HEK293 (cell line): ENCODE measurements around the gene ASCC2.

ENCODE experiments used
- CTCF ChIA-PET: fragments of 350-600 bp; formaldehyde crosslinking; extraction: SDS; loops from one replicate; lab custom pipeline; 2021; ENCODE audit warnings: antibody characterized with exemption; lab: Yijun Ruan, JAX
- POLR2A ChIA-PET: fragments of 300-600 bp; formaldehyde crosslinking; extraction: SDS; loops from one replicate; lab custom pipeline; 2020; ENCODE audit warnings: antibody characterized with exemption, inconsistent platforms; lab: Yijun Ruan, JAX
- H3K27ac ChIP-seq: fragments of 200-500 bp; sonication (Bioruptor generic); 2 replicates; pipeline ENCODE4 v1.5.1; 2014; ENCODE audit warnings: low read depth, low read length, control low read depth, inconsistent platforms; ENCODE audit errors: extremely low read depth
- H3K36me3 ChIP-seq, 2 experiments: fragments of 200-500 bp in 1 of 2; sonication (Bioruptor generic) in 1 of 2; 1 replicate in 1 of 2; 2 replicates in 1 of 2; pipeline ENCODE4 v1.5.1; 2014 to 2017; ENCODE audit warnings: inconsistent platforms in 2 of 2, low read length in 2 of 2; ENCODE audit not compliant: control insufficient read depth in 2 of 2, insufficient read depth in 1 of 2
- H3K4me1 ChIP-seq: fragments of 200-500 bp; sonication (Bioruptor generic); 2 replicates; pipeline ENCODE4 v1.5.1; 2014; ENCODE audit warnings: mild to moderate bottlenecking, low read length, inconsistent platforms; ENCODE audit not compliant: control insufficient read depth, insufficient read depth
- H3K4me3 ChIP-seq: 2 replicates; pipeline ENCODE4 v1.5.1; 2011; ENCODE audit warnings: low read depth, mild to moderate bottlenecking, control low read depth, low read length, moderate library complexity
- H3K9me3 ChIP-seq: fragments of 200-500 bp; sonication (Bioruptor generic); 2 replicates; pipeline ENCODE4 v1.5.1; 2014; ENCODE audit warnings: low read depth, low read length, inconsistent platforms; ENCODE audit not compliant: control insufficient read depth, insufficient read depth
- EGR2 ChIP-seq: fragments of 450-650 bp; formaldehyde crosslinking; IDR thresholded peaks from 2 replicates; pipeline ENCODE4 v1.5.1; 2016; ENCODE audit warnings: low read depth, missing biosample characterization, missing genetic modification characterization
- KLF9 ChIP-seq: fragments of 450-650 bp; formaldehyde crosslinking; IDR thresholded peaks from 2 replicates; pipeline ENCODE4 v1.5.1; 2016; ENCODE audit warnings: missing biosample characterization, missing genetic modification characterization, low read depth
- MZF1 ChIP-seq: fragments of 450-650 bp; formaldehyde crosslinking; IDR thresholded peaks from 2 replicates; pipeline ENCODE4 v1.5.1; 2017; ENCODE audit warnings: missing biosample characterization, missing genetic modification characterization, borderline replicate concordance
- SP2 ChIP-seq: fragments of 450-650 bp; formaldehyde crosslinking; IDR thresholded peaks from 2 replicates; pipeline ENCODE4 v1.5.1; 2016; ENCODE audit warnings: missing biosample characterization, missing genetic modification characterization
- ZBTB20 ChIP-seq: fragments of 450-650 bp; formaldehyde crosslinking; IDR thresholded peaks from 2 replicates; pipeline ENCODE4 v1.5.1; 2016; ENCODE audit warnings: missing biosample characterization, missing genetic modification characterization
- ZFHX2 ChIP-seq: fragments of 450-650 bp; formaldehyde crosslinking; conservative IDR thresholded peaks from 2 replicates; pipeline ENCODE4 v1.5.1; 2016; ENCODE audit warnings: missing biosample characterization, missing genetic modification characterization
- ZNF112 ChIP-seq: fragments of 450-650 bp; formaldehyde crosslinking; IDR thresholded peaks from 2 replicates; pipeline ENCODE4 v1.5.0; 2017; ENCODE audit warnings: missing biosample characterization, missing genetic modification characterization
- ZNF133 ChIP-seq: fragments of 450-650 bp; formaldehyde crosslinking; IDR thresholded peaks from 2 replicates; pipeline ENCODE4 v1.5.1; 2016; ENCODE audit warnings: missing biosample characterization, missing genetic modification characterization
- ZNF18 ChIP-seq: fragments of 450-650 bp; formaldehyde crosslinking; IDR thresholded peaks from 2 replicates; pipeline ENCODE4 v1.5.1; 2016; ENCODE audit warnings: missing biosample characterization, missing genetic modification characterization
- ZNF2 ChIP-seq: fragments of 450-650 bp; formaldehyde crosslinking; IDR thresholded peaks from 2 replicates; pipeline ENCODE4 v1.5.1; 2016; ENCODE audit warnings: missing biosample characterization, missing genetic modification characterization
- ZNF211 ChIP-seq: fragments of 450-650 bp; formaldehyde crosslinking; IDR thresholded peaks from 2 replicates; pipeline ENCODE4 v1.5.1; 2016; ENCODE audit warnings: low read depth, missing biosample characterization, missing genetic modification characterization
- ZNF266 ChIP-seq: fragments of 450-650 bp; formaldehyde crosslinking; IDR thresholded peaks from 2 replicates; pipeline ENCODE4 v1.5.1; 2016; ENCODE audit warnings: missing biosample characterization, missing genetic modification characterization, low read depth
- ZNF292 ChIP-seq: fragments of 450-650 bp; formaldehyde crosslinking; IDR thresholded peaks from 2 replicates; pipeline ENCODE4 v1.5.1; 2016; ENCODE audit warnings: low read depth, missing biosample characterization, missing genetic modification characterization, borderline replicate concordance
- ZNF335 ChIP-seq: fragments of 450-650 bp; formaldehyde crosslinking; conservative IDR thresholded peaks from 2 replicates; pipeline ENCODE4 v1.5.1; 2016; ENCODE audit warnings: missing biosample characterization, missing genetic modification characterization
- ZNF391 ChIP-seq: fragments of 450-650 bp; formaldehyde crosslinking; IDR thresholded peaks from 2 replicates; pipeline ENCODE4 v1.5.1; 2016; ENCODE audit warnings: low read depth, missing biosample characterization, missing genetic modification characterization, borderline replicate concordance
- ZNF404 ChIP-seq: fragments of 450-650 bp; formaldehyde crosslinking; IDR thresholded peaks from 2 replicates; pipeline ENCODE4 v1.5.1; 2017; ENCODE audit warnings: missing biosample characterization, missing genetic modification characterization
- ZNF416 ChIP-seq: fragments of 450-650 bp; formaldehyde crosslinking; IDR thresholded peaks from 2 replicates; pipeline ENCODE4 v1.5.1; 2016; ENCODE audit warnings: missing biosample characterization, missing genetic modification characterization
- ZNF449 ChIP-seq: fragments of 450-650 bp; formaldehyde crosslinking; IDR thresholded peaks from 2 replicates; pipeline ENCODE4 v1.5.1; 2017; ENCODE audit warnings: missing biosample characterization, mild to moderate bottlenecking, missing genetic modification characterization, moderate library complexity
- ZNF48 ChIP-seq: fragments of 450-650 bp; formaldehyde crosslinking; IDR thresholded peaks from 2 replicates; pipeline ENCODE4 v1.5.1; 2016; ENCODE audit warnings: missing biosample characterization, missing genetic modification characterization
- ZNF558 ChIP-seq: fragments of 450-650 bp; formaldehyde crosslinking; IDR thresholded peaks from 2 replicates; pipeline ENCODE4 v1.5.1; 2016; ENCODE audit warnings: missing biosample characterization, missing genetic modification characterization
- ZNF571 ChIP-seq: fragments of 450-650 bp; formaldehyde crosslinking; IDR thresholded peaks from 2 replicates; pipeline ENCODE4 v1.5.0; 2017; ENCODE audit warnings: missing biosample characterization, missing genetic modification characterization
- ZNF623 ChIP-seq: fragments of 450-650 bp; formaldehyde crosslinking; IDR thresholded peaks from 2 replicates; pipeline ENCODE4 v1.5.1; 2016; ENCODE audit warnings: missing biosample characterization, missing genetic modification characterization
- ZNF707 ChIP-seq: fragments of 450-650 bp; formaldehyde crosslinking; IDR thresholded peaks from 2 replicates; pipeline ENCODE4 v1.5.1; 2016; ENCODE audit warnings: missing biosample characterization, missing genetic modification characterization
- ZNF747 ChIP-seq: fragments of 450-650 bp; formaldehyde crosslinking; IDR thresholded peaks from 2 replicates; pipeline ENCODE4 v1.5.1; 2016; ENCODE audit warnings: missing biosample characterization, missing genetic modification characterization
- TF ChIP-seq, protein P1 (sequence below): fragments of 450-650 bp; formaldehyde crosslinking; IDR thresholded peaks from 2 replicates; pipeline ENCODE4; 2016; ENCODE audit warnings: missing biosample characterization, missing genetic modification characterization
- TF ChIP-seq, protein P2 (sequence below): fragments of 450-650 bp; formaldehyde crosslinking; IDR thresholded peaks from 2 replicates; pipeline ENCODE4 v1.5.1; 2016; ENCODE audit warnings: missing biosample characterization, missing genetic modification characterization

The ASCC2 gene

GRCh38 chr22:29885610-29886009 lies 47.5 kb upstream of the ASCC2 start:
- Histone ChIP-seq H3K36me3 (no peaks in the 10 kb centered on the region), H3K4me3 (no peak overlapping the region), H3K4me1 (peaks cover 19% of the 10 kb centered on the region), H3K27ac (no peak overlapping the region), H3K9me3 (no peaks in the 10 kb centered on the region)
- no peak for TF ChIP-seq ZNF112 (tag by site-specific recombination)
- no peak for TF ChIP-seq ZNF133
- no peak for TF ChIP-seq ZNF292 (tag by site-specific recombination)
- no peak for TF ChIP-seq MZF1 (tag by site-specific recombination)
- no peak for TF ChIP-seq ZNF391
- TF ChIP-seq ZNF48 (tag by site-specific recombination) = no peak
- no peak for TF ChIP-seq ZNF623 (tag by site-specific recombination)
- TF ChIP-seq ZNF416 (tag by site-specific recombination) = no peak
- TF ChIP-seq, protein P1, sequence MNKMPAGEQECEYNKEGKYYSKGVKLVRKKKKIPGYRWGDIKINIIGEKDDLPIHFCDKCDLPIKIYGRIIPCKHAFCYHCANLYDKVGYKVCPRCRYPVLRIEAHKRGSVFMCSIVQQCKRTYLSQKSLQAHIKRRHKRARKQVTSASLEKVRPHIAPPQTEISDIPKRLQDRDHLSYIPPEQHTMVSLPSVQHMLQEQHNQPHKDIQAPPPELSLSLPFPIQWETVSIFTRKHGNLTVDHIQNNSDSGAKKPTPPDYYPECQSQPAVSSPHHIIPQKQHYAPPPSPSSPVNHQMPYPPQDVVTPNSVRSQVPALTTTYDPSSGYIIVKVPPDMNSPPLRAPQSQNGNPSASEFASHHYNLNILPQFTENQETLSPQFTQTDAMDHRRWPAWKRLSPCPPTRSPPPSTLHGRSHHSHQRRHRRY = no peak
- TF ChIP-seq ZNF18 (tag by site-specific recombination) = peak; percentile 67
- TF ChIP-seq ZNF266 = no peak
- peak; percentile 38; the same call in 1 of the 2 replicates for TF ChIP-seq KLF9 (tag by site-specific recombination)
- ChIA-PET POLR2A (no interaction called here), CTCF (interaction anchor here (0.9 to 1.1 kb wide), 3 partner anchors 18 to 121 kb away, joined by 3 to 4 read pairs (median 3); no protein-coding TSS in a partner anchor)

- Histone ChIP-seq H3K36me3 (no peaks in the 10 kb centered on the region), H3K4me3 (peak overlapping the region; percentile 99), H3K4me1 (peaks cover 19% of the 10 kb centered on the region), H3K27ac (peak overlapping the region; percentile 97), H3K9me3 (no peaks in the 10 kb centered on the region)
- POLR2A ChIA-PET = interaction anchor here (0.6 to 1.7 kb wide), 15 partner anchors 11 to 885 kb away, joined by 3 to 9 read pairs (median 4); partner anchors contain the start of genes ASCC2, UQCR10 and ZMAT5
- CTCF ChIA-PET = interaction anchor here (0.5 to 1.7 kb wide), 6 partner anchors 24 to 244 kb away, joined by 3 to 5 read pairs (median 4); partner anchors contain the start of gene ASCC2
- TF ChIP-seq ZNF292 (tag by site-specific recombination) (no peak), ZNF747 (tag by site-specific recombination) (no peak), EGR2 (tag by site-specific recombination) (no peak), ZBTB20 (tag by site-specific recombination) (peak; percentile 0; the same call in 1 of the 2 replicates), ZNF707 (no peak), ZNF2 (tag by site-specific recombination) (no peak), ZNF558 (no peak), ZFHX2 (peak; percentile 50), ZNF335 (peak; percentile 51; the same call in 1 of the 2 replicates), SP2 (tag by site-specific recombination) (peak; percentile 56; the same call in 1 of the 2 replicates), ZNF449 (tag by site-specific recombination) (no peak), ZNF211 (no peak), ZNF18 (tag by site-specific recombination) (no peak), ZNF404 (no peak), ZNF571 (tag by site-specific recombination) (no peak)
- TF ChIP-seq, protein P2, sequence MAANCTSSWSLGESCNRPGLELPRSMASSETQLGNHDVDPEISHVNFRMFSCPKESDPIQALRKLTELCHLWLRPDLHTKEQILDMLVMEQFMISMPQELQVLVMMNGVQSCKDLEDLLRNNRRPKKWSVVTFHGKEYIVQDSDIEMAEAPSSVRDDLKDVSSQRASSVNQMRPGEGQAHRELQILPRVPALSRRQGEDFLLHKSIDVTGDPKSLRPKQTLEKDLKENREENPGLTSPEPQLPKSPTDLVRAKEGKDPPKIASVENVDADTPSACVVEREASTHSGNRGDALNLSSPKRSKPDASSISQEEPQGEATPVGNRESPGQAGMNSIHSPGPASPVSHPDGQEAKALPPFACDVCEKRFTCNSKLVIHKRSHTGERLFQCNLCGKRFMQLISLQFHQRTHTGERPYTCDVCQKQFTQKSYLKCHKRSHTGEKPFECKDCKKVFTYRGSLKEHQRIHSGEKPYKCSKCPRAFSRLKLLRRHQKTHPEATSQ (tag by site-specific recombination) = no peak
Observed at GRCh38 chr22:29883775-29884097, 45.7 kb upstream of the ASCC2 start.
